HG03342 (cell line): ENCODE results near the gene TMEM151A.

Experiments
- ATAC-seq: cut with Tn5 transposase; IDR thresholded peaks from one replicate; pipeline ENCODE4 v1.9.1; 2021; ENCODE audit warnings: mild to moderate bottlenecking, moderate library complexity; ENCODE audit not compliant: unreplicated experiment

TMEM151A gene

DNA sequence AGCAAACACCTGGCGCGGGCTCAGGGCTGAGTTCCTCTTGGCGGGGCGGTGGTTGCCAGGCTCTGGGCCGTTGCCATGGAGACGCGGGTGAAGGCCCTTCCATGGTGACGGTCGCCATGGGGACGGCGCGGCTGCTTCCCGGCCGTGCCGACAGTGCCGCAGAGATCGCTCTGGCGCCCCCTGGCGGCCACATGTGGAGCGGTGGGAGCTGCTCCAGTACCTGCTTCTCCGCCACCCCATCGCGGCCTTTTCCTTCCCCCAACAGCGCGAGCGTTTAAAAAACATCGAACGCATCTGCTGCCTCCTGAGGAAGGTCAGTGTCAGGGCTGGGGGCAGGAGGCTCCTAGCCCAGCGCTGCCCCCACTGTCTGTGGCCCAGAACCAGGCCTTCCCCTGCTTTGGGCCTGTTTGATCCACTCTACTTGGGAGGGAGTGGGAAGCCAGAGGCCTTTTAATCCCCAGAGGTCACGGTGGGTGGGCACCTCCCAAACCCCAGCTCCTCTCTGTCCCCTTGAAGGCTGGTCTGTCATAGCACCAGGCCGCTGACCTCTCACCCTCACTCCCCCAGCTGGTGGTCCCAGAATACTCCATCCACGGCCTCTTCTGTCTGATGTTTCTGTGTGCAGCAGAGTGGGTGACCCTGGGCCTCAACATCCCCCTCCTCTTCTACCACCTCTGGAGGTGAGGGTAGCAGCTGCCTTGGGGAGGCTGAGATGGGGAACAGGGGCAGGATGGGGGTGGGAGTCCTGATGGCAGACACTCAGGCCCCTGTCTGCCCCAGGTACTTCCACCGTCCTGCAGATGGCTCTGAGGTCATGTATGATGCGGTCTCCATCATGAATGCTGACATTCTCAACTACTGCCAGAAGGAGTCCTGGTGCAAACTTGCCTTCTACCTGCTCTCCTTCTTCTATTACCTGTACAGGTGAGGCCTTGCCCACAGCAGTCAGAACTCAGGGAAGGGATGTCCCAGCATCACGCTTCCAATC lies 8.9 kb upstream of the TMEM151A start:
- ATAC-seq, result peak; percentile 83

DNA sequence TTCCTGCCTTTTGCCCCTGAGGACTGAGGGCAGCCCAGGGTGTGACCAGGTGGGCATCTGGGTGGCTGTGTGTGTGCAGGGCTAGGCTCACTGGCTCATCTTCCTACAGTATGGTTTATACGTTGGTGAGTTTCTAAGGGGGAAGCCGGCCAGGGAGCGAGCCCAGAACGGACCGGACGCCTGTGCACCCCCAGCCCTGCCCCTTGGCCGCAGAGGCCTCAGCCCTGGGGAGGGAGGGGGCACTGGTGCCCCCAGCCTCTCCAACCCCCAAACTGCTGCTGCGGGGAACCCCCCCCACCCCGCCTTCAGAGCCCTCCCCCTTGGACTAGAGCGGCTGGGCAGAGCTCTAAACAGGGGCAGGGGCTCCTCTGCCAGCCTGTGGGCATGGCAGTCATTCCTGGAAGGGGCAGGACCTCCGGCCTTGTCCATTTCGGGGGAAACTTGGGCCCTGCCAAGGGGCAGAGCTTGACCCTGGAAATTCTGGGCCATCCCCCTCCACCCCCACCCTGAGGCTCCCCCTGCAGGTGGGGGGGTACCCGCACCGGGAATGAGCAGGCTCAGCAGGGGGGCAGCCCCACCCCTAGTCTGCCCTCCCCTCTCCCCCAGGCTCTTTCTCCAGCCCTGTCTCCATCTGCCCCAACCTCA lies 8.1 kb upstream of the TMEM151A start:
- ATAC-seq, result no peak

DNA sequence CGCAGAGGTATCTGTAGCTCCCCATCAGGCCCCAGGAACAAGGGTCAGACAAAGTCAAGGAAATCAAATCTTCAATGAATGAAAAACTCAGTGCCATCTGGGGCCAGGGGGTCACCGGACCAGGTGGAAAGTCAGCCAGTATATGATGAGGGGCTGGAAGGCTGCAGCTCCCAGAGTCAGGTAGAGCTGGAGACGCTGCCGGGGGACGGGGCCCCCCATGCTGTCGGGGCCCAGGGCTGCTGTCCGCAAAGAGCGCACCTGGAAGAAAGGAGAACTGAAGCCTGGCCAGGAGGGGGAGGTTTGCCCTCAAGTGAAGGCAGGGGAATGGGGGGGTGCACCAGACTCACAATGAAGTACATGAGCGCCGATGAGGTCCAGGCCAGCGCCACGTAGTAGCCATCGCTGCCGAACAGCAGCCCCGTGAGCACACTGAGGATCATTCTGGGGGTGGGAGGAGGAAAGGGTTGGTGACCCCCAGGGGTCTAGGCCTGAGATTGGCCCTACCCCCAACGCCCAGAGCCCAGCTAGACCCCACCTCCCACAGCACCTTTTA lies 7.1 kb upstream of the TMEM151A start:
- no peak for ATAC-seq

DNA sequence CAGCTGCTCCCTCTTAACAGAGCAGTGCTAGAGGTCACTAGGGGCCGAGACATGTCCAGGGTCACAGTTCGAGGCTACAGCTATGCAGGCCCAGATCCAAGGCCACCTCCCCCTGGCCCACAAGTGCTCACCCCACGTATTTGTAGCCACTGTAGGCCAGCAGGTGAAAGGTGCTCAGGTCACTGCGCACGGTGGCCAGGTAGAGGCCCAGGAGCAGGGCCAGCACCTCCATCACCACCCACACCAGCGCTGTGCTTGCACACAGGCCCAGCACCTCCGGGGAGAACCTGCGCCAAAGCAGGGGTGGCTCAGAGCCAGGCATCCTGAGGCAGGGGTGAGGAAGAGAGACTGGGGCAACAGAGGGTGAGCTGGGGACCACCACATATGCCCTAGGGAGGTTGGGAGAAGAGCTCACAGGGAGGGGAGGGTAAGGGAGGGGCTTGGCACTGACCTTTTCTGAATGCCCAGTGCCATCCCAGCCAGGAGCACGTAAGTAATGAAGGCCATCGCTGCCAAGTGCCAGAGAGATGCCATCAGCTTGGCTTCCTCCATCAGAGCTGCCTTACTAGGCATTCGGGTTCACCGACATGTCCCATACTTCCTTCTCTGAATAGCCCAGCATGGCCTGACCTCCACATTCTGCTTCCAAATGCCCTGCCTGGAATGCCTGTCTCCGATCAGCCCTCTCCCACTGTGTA lies 6.3 kb upstream of the TMEM151A start:
- no peak for ATAC-seq

DNA sequence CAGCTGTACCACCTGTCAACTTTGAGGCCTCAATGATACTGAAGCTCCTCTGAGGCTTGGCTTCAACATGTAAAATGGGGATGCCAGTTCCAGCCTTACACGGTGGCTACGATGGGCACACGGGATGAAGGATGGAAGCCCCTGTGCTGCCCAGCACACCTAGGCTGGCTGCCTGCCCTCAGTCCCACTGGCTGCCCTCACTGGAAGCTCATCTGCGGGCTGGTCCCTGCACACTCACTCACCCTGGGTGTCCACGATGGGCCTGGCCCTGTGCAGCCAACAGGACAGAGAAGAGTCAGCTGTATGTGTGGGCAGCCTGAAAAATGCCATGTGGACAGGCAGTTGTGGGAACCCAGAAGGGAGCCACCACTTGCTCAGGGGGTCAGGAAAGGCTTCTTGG lies 5.0 kb upstream of the TMEM151A start:
- no peak for ATAC-seq

DNA sequence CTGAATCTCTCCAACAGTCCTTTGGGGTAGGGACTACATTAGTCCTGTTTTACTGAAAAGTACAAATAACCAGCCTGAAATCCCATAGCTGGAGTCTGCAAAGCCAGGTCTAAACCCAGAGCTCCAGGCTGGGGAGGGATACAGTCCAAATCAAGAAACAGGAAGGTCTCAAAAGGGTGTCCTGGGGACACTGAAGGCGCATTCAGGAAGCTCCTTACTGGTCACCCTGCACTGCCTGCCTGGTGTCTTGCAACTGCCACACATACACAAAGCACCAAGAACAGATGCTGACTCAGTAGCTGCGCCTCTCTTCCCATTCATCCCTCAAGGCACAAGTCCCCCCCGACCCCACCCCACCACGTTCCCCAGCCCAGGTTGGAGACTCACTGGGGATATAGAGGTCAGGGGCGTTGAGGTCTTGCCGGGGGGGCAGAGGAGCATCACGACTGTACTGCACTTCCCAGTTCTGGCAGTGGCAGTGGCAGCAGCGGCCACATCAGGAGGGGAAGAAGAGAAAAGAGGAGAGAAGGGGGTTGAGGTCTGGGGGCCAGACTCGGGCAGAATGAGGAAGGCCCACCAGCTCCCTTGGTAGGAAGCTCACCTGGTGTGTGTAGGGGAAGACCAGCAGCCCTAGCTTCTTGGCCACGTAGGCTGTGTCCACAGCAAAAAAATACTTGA lies 4.3 kb upstream of the TMEM151A start:
- ATAC-seq, result no peak

DNA sequence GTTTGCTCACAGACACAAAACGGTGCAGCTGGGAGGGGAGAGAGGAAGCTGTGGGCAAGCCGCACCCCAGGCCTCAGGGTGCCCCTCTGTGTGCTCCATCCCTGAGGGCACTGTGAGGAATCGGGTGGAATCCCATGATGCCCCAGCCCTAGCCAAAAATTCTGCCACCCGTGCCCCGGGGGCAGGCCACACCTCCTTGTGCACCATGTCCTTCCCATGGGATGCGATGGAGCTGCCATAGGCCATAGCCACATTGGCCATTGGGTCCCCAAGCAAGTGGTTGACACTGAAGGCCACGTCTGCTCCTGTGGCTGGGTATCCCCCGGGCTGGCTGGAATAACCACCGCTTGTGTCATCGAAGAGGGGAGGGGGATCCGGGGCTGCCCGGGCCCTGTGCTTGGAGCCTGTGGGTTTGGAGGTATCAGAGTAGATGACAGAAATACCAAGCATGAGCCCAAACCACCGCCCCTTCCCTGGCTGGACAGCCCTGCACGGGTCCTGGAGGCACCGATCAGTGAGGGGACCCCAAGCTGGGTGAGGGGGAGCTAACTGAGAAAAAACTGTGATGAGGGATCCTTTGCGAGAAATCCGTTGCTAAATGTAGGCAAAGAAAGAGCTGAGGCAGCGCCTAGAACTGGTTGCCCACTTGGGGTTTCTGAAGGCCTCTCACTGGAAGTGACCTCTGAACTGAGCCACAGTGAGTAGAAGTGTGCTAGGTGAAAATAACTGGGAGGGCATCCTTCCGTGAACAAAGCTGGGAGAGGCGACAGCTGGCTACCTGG lies 3.6 kb upstream of the TMEM151A start:
- ATAC-seq, result peak; percentile 1

DNA sequence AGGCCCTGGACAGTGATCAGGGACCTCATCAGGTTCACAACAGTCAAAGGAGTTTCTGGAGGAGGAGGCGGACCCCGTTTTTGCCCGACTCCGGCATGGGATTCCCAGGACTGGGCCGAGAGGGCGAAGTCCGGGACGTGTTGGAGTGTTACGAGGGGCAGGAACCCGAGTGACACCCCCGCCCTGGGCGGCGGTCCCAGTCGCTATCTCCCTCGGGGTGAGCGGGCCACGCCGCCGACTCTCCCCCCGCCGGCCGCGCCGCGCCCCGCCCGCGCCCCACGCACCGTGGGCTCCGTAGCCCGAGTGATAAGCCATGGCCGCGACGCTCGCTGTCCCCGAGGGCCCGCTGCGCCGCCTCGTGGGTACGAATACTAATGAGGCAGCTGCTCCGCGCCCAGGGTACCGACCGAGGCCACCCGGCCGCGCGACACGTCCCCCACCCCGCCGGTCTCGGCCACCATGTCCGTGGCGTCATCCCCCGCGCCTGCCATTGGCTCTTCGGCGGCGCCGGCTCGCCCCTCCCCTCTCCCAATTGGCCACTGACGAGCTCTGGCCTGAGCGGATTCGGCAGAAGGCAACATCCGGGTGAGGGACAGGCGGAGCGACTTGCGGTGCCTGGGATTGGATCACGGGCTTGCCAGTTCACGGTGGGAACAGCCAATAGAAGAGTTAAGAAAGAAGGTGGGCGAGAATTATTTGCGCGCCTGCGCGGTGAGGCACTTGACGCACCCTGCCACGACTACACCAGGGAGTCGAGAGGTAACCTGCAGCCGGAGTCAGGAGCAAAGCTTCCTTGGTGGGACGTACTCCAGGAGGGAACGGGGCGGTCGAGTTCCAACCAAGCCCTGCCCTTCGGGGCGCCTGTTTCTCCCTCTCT lies 2.8 kb upstream of the TMEM151A start, which contains the start of gene YIF1A:
TSS of gene YIF1A (minus strand) at position 473 of the 877 bp plus-strand sequence. CDS start at position 315, 158 bp downstream.
- ATAC-seq, result peak; percentile 85

DNA sequence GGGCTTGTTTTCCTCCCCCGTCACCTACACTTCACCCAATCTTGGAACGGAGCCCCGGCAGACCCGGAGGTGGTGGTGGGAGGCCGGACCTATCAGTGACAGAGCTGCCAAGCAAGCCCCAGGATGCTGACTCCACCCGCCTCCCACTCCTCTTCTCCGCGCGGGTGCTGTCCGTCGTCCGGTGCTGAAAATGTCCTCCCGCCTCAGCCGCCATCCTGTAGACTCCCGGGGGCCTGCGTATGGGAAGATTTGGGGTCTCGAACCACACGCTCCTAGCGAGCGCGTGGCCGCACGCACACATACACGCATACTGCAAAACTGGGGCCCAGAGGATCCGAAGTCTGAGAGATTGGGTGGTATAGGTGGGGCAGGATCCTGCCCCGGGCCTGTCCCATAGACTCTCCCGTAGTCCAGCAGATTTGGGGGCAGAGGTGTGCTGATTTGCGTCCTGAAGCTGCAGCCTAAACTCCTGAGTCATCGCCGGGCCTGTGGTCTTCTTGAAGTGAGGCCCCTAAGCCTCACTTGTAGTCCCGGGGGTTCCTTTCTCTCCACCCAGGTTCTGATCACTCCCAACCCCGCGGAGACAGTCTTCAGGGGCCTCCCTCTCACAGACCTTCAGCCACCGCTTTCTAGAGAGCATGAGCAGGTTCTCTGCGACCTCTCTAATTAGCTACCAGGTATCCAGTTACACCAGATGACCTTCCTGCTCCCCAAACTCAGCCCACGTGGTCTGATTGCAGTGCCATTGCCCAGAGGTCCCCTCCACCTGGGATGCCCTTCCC lies 2.0 kb upstream of the TMEM151A start:
- peak; percentile 32 for ATAC-seq

DNA sequence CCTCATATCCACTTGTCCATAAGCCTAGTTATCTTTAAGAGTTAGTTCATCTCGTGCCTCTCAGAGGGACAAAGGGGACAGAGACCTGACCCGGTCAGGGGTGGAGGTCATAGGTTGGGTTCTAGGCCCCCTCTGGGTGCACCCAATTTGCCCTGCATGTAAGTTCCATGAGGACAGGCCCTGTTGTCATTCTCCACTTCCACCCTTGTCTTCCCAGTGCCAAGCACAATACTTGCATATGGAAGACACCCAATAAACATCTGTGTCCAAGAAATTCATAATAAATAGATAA lies 1.4 kb upstream of the TMEM151A start:
- no peak for ATAC-seq

DNA sequence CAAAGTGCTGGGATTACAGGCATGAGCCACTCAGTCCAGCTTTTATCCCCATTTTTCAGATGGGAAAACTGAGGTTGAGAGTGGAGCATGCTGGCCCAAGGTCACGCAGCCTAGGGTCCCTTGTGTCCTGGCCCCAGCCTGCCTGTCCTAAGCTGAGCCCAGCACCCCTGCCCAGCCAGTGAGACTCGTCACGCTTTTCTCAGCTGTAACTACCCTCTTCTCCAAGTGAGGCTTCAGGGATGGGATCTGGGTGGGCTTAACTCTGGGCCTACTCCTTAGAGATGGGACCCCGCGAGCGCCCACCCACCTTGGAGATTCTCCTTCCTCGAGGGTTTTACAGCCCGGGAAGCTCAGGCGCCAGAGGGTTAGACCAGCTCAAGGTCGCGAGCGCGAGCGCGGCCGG lies 390 bp upstream of the TMEM151A start:
- ATAC-seq, result no peak

DNA sequence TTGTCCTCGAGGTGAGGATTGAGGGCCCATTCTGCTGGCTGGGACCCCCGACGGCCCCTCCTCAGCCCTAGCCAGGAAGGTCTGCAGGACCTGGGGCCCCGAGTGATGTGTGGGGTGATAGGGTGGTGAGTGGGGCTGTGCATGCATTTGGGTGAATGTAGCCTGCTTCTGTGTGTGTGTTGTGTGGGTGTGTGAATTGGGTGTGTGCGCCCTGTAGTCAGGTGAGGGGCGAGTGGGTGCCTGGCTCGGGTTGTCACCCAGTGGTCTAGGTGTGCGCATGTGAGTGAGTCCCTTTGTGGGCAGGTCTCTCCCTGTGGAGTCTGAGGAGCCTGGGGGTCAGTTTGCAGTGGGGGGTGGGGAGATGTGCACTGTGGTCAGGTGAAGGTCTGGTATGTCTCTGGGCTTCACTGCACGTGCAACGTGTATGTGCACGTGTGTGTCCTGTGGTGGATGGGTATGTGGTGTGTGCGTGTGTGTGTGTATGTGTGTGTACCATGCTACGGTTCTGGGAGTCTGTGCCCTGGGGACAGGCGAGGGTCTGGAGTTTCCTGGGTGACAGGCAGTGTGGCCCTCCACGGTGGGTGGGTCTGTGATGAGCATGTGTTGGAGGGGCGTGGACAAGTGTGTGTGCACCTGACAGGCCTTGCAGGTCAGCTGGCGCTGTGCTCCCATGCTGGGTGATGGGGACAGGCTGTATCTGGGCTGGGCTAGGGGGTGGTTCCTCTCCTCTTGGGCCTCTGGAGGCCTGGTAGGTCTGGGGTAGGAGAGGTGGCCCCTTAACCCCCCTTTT lies 1.0 kb downstream of the TMEM151A start:
- no peak for ATAC-seq

DNA sequence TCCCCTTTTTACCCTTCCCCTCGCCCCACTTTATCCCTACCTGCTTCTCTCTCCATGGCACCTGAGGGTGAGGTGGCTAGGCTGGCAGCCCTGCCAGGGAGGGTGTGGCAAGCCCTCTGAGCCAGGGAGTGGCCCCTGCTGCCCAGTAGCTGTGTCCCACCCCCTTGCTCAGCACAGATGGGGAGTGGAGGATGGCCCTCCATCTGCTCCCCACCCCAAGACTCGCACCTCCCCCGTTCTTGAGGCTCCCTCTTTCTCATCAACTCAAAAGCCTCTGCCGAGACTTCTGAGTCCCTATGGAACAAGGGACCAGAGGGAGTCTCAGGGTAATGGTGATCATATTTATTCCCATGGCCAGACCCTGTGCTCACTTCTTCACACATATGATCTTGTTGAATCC lies 1.7 kb downstream of the TMEM151A start:
- no peak for ATAC-seq

DNA sequence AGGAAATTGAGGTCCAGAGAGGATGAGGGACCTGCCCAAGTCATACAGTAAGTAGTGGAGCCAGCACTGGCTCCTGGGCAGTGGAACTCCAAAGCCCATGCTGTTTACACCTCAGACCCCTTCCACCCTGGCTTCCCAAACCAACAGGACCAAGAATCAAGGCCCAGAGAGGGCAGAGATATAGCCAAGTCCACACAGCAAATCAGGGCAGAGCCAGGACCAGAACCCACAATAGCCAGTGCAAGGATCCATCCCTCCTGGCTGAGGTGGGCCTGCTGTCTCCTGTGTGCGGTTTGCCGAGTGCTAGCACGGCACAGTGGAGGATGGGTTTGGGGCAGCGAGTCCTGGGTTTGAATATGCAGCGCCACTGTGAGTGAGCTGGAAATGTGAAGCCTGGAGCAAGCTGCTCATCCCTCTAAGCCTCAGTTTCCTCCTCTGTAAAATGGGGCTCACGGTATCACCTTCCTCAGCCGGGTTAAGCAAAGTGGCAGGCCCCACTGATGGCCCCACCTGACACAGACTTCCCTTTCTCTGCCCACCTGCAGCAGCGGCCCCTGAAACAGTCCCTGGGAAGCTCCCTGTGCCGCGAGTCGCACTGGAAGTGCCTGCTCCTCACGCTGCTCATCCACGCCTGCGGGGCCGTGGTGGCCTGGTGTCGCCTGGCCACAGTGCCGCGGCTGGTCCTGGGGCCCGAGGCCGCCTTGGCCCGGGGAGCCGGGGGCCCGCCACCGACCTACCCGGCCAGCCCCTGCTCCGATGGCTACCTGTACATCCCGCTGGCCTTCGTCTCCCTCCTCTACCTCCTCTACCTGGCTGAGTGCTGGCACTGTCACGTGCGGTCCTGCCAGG lies 2.3 kb downstream of the TMEM151A start:
- ATAC-seq, result no peak

DNA sequence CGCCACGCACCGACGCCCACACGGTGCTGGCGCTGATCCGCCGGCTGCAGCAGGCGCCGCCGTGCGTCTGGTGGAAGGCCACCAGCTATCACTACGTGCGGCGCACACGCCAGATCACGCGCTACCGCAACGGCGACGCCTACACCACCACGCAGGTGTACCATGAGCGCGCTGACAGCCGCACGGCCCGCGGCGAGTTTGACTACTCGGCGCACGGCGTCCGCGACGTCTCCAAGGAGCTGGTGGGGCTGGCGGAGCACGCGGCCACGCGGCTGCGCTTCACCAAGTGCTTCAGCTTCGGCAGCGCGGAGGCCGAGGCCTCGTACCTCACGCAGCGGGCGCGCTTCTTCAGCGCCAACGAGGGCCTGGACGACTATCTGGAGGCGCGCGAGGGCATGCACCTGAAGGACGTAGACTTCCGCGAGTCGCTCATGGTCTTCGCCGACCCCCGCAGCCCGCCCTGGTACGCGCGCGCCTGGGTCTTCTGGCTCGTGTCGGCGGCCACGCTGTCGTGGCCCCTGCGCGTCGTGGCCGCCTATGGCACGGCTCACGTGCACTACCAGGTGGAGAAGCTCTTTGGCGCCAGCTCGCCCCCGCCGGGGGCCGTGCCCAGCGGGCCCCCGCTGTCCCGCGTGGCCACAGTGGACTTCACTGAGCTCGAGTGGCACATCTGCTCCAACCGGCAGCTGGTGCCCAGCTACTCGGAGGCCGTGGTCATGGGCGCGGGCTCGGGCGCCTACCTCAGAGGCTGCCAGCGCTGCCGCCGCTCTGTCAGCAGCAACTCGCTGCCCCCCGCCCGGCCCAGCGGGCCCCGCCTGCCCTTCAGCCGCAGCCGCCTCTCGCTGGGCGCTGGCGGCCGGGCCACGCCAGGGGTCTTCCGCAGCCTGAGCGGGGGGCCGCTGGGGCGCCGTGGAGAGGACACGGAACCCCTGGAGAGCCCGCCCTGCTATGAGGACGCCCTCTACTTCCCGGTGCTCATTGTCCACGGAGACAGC lies 3.2 kb downstream of the TMEM151A start:
- no peak for ATAC-seq
